ENCODE measurements around the gene PPARG.

PPARG gene

DNA sequence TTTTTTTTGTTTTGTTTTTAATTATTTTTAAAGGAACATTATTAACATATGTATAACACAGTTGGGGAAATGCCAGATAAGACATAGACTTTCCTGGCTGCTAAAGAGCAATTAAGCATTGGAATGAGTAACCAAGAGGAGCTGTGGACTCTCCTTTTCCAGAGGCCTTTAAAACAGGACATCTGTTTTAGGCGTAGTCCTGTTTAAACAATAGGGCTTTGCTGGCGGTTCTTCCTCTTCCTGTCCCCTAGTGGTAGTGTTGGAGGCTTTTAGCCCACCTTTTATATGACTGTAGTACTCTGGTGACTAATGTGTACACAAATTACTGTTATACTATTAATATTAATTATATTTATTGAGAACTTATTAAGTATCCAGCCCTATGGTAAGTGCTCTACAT lies 81.9 kb downstream of the PPARG start:
- TF ChIP-seq, protein P1, sequence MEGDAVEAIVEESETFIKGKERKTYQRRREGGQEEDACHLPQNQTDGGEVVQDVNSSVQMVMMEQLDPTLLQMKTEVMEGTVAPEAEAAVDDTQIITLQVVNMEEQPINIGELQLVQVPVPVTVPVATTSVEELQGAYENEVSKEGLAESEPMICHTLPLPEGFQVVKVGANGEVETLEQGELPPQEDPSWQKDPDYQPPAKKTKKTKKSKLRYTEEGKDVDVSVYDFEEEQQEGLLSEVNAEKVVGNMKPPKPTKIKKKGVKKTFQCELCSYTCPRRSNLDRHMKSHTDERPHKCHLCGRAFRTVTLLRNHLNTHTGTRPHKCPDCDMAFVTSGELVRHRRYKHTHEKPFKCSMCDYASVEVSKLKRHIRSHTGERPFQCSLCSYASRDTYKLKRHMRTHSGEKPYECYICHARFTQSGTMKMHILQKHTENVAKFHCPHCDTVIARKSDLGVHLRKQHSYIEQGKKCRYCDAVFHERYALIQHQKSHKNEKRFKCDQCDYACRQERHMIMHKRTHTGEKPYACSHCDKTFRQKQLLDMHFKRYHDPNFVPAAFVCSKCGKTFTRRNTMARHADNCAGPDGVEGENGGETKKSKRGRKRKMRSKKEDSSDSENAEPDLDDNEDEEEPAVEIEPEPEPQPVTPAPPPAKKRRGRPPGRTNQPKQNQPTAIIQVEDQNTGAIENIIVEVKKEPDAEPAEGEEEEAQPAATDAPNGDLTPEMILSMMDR (conservative IDR thresholded peaks at IDR 0.05; ENCODE audit: control insufficient read depth, insufficient read depth, low read depth, low read length) = peak; percentile 35
- no peak overlapping the region for H3K4me3 ChIP-seq (ENCODE audit: control insufficient read depth, low read depth, low read length)
- DNase-seq (ENCODE audit: low read depth) = peak; percentile 70

DNA sequence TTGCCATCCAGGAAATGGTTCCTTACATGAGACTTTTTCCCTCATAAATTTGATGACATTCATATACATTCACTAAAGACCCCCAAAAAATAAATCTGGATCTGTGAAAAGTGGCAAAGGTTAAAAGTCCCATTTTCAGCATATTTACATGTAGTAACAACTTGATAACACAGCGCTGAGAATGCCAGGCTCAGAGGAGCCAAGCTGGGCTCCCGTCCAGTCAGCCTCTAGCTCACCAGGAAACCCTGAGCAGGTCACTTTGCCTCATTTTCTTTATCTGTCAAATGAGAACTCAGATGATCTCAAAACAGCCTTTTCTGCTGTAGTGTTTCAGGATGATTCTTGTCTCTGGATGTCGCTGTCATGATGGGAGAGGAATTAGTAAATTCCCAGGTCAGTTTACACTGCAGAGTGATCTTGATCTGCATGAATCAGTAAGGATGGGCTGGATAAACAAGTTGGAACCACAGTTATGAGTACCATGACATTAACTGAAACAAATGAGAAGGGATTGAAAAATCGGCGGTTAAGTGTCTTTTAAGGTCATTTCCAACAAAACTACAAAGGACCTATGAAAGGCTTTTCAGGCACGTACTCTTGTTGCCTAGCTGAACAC lies 82.8 kb downstream of the PPARG start:
- TF ChIP-seq, protein P1 (conservative IDR thresholded peaks at IDR 0.05; ENCODE audit: control insufficient read depth, insufficient read depth, low read depth, low read length) = no peak
- H3K4me3 ChIP-seq (ENCODE audit: control insufficient read depth, low read depth, low read length) = no peak overlapping the region
- peak; percentile 57 for DNase-seq (ENCODE audit: low read depth)

DNA sequence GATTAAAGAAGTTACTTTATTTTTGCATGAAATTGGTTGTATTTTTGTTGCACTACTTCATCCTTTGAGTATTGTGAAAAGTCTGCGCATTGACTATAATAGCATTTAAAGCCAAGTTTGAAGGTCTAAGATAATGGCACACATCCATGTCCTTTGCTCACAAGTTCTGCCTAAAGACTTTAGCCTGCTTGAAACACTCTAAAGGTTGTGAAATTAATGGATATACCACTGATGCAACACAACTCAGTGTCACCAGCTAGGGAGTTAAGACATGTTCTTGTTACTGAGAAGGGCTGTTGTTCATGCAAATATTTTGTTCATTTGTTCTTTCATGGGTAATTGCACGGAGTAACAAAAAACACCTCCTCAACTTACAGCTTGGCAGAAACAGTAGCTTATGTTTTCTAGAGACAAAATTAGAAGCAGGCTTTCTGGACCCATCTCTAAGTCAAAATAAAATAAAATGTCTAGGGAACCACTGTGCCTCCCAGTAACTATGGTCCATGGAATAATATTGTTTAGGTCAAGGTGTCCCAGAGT lies 83.9 kb downstream of the PPARG start:
- peak; percentile 41 for DNase-seq (ENCODE audit: low read depth)
- no peak overlapping the region for H3K4me3 ChIP-seq (ENCODE audit: control insufficient read depth, low read depth, low read length)
- TF ChIP-seq, protein P1 (conservative IDR thresholded peaks at IDR 0.05; ENCODE audit: control insufficient read depth, insufficient read depth, low read depth, low read length) = no peak

DNA sequence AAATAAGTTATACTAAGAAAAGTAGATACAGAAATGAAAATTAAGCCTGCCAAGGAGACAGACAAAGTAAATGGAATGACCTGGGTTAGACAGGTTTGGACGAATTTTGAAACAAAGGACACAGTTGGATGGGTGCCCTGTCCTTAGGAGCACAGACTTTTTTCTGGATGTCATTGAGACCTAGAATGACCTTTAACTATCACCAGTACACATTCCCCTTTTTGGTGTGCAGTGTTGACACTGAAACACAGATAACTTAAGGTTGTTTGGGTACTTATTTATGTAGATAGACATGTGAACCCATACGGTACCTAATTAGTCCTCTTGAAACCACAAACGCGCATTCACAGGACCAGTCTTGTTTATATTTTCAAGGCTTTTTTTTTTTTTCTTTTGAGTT lies 86.7 kb downstream of the PPARG start:
- TF ChIP-seq, protein P1 (conservative IDR thresholded peaks at IDR 0.05; ENCODE audit: control insufficient read depth, insufficient read depth, low read depth, low read length) = no peak
- no peak overlapping the region for H3K4me3 ChIP-seq (ENCODE audit: control insufficient read depth, low read depth, low read length)
- no peak for DNase-seq (ENCODE audit: low read depth)

DNA sequence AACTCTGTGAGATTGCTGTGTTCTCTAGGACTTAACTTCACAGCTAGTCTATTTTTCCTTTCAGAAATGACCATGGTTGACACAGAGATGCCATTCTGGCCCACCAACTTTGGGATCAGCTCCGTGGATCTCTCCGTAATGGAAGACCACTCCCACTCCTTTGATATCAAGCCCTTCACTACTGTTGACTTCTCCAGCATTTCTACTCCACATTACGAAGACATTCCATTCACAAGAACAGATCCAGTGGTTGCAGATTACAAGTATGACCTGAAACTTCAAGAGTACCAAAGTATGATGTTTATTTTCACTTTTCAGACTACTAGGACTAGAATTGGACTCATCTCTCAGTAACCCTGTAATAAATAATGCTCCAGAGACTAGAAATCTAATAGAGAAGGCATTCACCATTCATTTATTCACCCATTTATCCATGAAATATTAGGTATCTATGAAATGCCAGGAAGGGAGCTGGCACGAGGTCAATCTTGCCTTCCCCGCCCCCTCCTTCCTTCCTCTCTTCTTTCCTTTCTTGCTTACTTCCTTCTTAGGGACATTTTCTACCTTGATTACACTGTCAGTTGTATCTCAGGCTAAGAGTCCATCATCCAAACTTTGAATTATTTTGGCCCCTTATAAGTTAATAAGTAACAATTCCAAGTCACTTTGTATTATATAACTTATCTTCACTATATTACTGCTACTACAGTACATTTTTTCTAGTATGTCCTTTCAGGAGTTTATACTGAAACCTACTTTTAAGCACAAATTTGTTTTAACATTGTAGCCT lies 91.0 kb downstream of the PPARG start:
- no peak overlapping the region for H3K4me3 ChIP-seq (ENCODE audit: control insufficient read depth, low read depth, low read length)
- DNase-seq (ENCODE audit: low read depth) = no peak
- TF ChIP-seq, protein P1 (conservative IDR thresholded peaks at IDR 0.05; ENCODE audit: control insufficient read depth, insufficient read depth, low read depth, low read length) = no peak

DNA sequence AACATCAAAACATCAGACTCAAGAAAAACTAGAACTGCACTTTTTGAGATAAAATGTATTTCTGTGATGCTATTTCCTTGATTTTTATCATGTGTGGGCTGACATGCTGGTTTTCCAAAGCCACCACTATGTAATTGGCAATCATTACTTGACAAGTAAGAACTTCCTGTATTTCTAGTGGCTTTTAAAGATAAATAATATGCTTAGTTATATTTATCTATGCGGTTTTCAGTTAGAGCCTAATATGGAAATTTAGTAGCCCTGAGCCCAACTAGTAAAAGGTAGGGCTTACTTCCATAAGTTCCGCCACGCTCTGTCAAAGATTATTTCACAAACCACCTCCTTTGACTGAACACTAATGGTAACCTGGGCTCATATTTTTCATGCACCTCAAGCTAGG lies 91.6 kb downstream of the PPARG start:
- H3K4me3 ChIP-seq (ENCODE audit: control insufficient read depth, low read depth, low read length) = no peak overlapping the region
- TF ChIP-seq, protein P1 (conservative IDR thresholded peaks at IDR 0.05; ENCODE audit: control insufficient read depth, insufficient read depth, low read depth, low read length) = no peak
- no peak for DNase-seq (ENCODE audit: low read depth)
